Activated CD4-positive, alpha-beta T cell treated with anti-CD3 and anti-CD28 coated beads for 48 hours (primary cell): ENCODE data around the gene GLYATL2.

Experiments
- DNase-seq: peaks from one replicate; pipeline ENCODE4 v3.0.0-alpha.2; 2020

GLYATL2 gene

GRCh38 chr11:58796333-58796732 lies 48.2 kb downstream of the GLYATL2 start:
- DNase-seq, result no peak

DNA sequence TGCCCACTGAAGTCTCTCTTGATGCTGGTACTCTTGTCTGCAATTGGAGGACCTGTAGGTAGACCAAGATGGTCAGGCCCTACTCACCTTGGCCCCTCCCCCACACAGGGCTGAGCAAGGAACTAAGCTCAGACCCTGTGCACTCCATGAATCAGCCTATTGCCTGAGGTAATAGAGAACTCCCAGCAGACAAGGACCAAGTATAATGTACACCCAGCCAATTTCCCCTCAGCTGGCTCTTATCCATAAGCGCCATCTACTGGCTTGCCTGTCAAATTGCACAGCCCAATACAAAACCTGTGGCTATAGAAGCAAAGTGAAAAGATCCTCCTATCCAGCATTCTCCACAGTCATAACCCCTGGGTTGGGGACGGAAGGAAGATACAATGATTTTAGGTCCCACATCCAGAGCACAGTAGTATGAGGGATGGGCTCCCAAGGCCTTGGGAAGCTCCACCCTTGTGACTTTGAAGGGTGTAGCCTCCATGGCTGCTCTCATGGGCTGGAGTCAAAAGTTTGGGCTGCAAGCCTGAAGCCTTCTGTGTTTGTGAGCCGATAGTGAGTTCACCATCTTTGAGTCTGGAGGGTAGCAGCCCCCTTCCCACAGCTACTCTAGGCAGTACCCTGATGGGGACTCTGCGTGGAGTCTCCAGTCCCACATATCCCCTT lies 56.0 kb downstream of the GLYATL2 start:
- peak; percentile 52 for DNase-seq

- DNase-seq, result peak; percentile 15
Measured at GRCh38 chr11:58787903-58788302, 56.6 kb downstream of the GLYATL2 start.

- no peak for DNase-seq
Measured at GRCh38 chr11:58786693-58787092, 57.8 kb downstream of the GLYATL2 start.

GRCh38 chr11:58784995-58785394 lies 59.5 kb downstream of the GLYATL2 start:
- DNase-seq, result no peak
